Stimulated activated CD4-positive, alpha-beta T cell treated with anti-CD3 and anti-CD28 coated beads, Interleukin-2, amount 100 ng/mL, for 48 hours (primary cell): ENCODE data around the gene DCPS.
"Not testable (repeated sequence)": the region's sequence is repeated elsewhere in the genome, so short reads cannot be mapped to it uniquely, and the experiment has no call there.

Experiments
- DNase-seq, 2 donors: peaks; one replicate each; pipeline ENCODE4 v3.0.0-alpha.2; 2020

The DCPS gene

GRCh38 chr11:126362879-126363655 lies 59.2 kb downstream of the DCPS start:
- no peak for DNase-seq

- DNase-seq: no peak
Observed at GRCh38 chr11:126363706-126364248, 59.9 kb downstream of the DCPS start.

DNA sequence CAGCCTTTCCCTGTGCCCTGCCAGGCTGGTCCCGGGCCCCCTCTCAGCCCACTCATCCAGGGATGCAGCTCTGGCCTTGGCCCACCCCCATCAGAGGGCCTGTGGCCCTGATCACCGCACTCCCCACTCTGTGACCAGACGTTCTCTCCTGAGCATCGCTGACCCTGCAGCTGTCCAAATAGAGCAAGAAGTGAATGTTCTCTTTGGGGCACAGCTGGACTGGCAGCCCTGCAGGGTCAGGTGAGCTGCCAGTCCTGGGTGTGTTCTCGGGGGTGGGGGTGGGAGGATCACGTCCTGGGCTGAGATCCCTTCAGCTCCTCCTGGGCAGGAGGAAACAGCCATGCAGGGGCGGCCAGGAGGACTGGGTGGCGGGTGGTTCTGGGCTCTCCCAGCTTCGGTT lies 60.9 kb downstream of the DCPS start:
- not testable (repeated sequence) for DNase-seq

- not testable (repeated sequence) for DNase-seq
Observed at GRCh38 chr11:126365508-126365907, 61.6 kb downstream of the DCPS start.

DNA sequence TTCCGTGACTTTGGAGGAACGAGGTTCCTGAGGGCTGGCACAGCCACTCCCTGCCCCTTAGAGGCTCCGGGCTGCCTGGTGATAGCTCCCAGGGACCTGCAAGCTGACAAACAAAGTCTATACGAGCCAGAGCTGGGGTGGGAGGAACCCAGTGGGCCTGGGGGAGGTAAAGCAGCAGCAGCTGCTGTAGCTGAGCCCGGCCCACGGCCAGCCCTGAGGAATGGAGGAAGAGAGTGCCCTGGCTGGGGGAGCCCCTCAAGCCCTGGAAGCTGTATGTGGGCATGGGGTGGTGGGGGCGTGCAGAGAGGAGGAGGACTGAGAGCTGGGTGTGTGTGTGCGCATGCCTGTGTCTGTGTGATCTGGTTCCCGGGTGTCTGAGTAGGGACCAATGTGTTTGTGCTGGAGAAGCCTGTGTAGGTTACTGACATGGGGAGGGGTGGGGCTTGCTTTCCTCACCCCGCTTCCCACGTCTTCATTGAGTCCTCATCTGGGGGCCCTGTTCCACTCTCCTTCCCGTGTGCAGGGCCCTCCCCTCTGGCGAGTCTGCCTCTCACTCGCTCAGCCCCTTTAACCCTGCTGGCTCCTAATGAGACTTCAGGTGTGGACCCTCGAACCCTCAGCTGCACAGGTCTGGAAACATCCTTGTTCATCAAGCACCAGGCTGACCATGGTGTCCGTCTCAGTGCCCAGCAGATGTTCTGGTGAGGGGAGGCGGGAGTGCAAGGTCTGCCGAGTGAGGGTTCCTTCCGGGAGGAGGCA lies 62.4 kb downstream of the DCPS start:
- no peak for DNase-seq

DNA sequence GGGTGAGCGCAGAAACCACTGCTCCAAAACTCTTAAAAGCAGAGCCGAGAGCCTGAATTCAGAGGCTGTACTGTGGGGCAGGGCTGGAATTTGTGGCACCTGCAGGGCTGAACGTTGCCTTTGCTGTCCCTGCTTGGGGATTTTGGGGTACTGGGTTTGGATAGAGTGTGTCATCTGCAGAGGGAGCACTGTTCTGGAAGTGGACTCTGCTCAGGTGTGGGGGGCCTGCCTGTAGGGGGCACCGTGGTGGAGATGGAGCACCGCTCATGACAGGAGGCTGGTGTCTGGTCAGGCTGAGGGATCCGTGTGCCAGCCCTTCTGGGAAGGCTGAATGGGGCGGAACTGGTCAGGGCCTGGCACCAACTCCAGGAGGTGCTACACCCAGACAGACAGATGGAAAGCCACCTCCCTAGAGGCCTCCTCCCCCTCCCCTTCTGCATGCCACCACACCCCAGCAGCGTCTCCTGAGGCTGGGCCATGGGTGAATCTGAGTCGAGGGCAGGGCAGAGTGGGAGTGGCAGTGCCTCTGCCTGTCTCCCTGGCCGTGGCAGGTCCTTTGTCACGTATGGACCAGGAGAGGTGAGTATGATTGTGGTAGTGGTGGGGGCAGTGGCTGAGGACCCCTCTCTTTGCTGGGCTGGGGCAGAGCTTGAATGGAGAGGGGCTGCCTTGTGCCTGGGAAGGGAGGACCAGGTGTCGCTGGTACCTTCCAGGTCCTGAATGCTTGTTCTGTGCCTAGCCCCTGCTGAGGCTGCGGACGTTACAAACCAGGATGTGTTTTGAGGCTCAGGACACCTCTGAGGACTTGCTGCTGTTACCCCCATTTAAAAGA lies 63.2 kb downstream of the DCPS start:
- DNase-seq: not testable (repeated sequence)

- not testable (repeated sequence) for DNase-seq
Observed at GRCh38 chr11:126367806-126368205, 63.9 kb downstream of the DCPS start.

DNA sequence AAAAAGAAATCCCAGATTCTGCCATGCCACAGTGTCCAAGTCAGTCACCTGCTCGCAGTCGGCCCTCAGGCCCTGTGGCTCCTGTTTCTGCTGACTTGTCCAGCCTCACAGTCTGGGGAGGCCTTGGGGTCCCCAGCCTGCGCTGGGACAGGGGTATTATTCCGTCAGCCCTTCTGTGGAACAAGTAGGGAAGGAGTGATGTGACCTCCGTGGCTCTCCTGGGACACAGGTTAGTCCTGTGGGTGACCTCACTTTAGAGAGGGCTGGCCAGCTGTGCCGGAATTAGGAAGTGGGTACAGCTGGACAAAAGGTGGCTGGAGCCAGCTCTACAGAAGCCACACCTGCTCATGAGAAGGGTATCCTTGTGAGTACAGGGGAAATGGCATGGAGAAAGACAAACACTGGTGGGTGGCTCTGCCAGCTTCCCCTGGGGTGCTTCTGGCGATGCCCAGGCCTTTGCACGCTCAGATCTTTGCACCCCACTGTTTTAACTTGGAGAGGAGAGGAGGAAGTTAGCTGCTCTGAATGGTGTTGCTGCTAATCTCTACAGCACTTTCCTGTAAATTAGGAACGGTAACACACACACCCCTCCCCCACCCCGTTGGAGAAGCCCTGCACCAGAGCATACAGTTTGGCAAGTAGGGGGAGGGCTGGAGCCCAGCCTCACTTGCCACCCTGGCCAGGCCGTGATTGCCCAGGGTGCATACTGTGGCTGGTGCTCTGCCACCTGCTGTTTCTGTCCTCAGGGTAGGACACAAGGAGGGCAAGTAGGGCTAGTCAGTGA lies 64.7 kb downstream of the DCPS start:
- DNase-seq: not testable (repeated sequence)

- DNase-seq: no peak
Observed at GRCh38 chr11:126370016-126370415, 66.2 kb downstream of the DCPS start.

GRCh38 chr11:126371595-126371994 lies 67.7 kb downstream of the DCPS start:
- DNase-seq: no peak

DNA sequence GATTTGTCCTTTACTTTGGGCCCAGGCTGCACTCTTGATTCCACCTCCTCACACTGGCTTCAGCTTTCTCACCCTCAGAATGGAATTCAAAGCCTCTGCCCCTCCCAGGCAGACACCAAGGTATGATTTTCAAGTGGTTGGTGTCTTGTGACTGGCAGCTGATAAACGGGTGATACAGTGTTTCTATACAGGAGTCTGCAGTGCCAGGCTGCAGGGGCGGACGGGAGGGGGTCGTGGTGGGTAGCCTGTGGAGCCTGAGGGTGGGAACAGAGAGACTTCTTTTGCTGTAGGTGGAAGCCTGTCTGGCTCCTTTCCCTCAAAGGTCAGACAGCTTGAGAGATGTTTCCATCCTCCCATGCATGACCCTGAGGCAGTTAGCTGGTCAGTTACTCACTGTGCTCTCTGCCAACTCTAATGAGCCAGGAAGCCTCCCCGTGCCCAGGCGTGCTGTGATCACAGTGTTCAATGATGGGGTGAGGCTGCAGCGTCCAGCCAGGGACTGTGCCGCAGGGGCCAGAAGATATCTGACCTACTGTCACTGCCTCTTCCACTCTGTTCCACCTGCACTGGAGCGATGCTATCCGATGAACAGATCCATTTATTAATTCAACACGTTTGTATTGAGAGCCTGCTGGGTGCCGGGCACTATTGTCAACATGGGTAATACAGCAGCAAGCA lies 69.7 kb downstream of the DCPS start:
- not testable (repeated sequence) for DNase-seq

- DNase-seq: not testable (repeated sequence)
Observed at GRCh38 chr11:126374562-126375300, 70.9 kb downstream of the DCPS start.

DNA sequence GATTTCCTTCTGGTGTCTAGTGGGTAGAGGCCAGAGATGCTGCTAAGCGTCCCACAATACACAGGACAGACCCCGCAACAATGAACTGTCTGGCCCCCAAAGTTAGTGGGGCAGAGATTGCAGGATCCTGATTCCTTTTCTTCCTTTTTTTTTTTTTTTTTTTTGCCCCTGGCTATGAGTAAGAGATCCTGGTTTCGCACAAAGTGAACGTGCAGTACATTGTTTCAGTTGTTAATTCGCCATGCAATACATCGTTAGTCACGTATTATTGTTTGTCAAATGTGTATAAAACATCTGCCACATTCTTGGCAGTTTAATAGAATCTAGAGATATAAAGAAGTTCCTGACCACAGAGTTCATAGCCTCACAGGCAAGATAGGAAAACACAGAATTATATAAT lies 71.9 kb downstream of the DCPS start:
- no peak for DNase-seq

DNA sequence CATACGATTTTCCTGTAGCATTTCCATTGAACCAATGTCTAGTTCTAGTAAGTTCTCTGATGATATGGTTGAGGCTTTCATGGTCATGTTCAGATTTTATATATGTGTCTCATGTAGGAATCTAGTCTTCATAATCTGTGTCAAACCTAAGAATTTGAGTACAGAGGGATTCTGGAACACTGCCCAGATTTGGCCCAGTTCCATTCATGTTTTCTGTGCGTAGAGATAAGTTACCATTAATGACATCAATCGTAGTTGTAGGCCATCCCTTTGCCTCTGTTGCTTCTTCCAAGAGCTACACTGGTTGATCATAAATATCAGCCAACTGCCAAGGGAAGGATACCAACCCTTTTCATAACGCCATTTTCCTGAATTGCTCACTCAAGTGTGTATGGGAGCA lies 74.9 kb downstream of the DCPS start:
- no peak for DNase-seq

DNA sequence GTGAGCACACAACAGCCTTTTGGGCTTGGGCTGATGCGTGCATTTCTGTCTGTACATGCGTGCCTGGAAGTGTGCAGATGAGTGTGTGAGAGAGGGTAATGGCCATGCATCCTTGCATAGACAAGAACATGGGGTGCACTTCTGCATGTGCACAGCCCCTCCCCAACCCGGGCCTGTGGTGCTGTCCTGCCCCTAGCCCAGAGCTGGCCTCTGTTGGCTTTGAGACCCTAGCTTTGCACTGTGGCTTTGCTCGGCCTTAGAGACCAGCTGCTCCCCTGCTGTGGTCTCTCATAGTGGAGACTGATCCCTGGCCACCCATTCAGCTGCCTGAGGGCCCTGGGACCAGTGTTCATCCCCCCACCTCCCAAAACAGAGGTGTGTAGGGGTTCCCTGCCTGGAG lies 77.0 kb downstream of the DCPS start:
- no peak for DNase-seq

DNA sequence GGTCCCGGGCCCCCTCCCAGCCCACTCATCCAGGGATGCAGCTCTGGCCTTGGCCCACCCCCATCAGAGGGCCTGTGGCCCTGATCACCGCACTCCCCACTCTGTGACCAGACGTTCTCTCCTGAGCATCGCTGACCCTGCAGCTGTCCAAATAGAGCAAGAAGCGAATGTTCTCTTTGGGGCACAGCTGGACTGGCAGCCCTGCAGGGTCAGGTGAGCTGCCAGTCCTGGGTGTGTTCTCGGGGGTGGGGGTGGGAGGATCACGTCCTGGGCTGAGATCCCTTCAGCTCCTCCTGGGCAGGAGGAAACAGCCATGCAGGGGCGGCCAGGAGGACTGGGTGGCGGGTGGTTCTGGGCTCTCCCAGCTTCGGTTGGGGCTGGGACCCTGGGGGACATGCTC lies 78.1 kb downstream of the DCPS start:
- DNase-seq: not testable (repeated sequence)

- DNase-seq: not testable (repeated sequence)
Observed at GRCh38 chr11:126382641-126383040, 78.8 kb downstream of the DCPS start.

DNA sequence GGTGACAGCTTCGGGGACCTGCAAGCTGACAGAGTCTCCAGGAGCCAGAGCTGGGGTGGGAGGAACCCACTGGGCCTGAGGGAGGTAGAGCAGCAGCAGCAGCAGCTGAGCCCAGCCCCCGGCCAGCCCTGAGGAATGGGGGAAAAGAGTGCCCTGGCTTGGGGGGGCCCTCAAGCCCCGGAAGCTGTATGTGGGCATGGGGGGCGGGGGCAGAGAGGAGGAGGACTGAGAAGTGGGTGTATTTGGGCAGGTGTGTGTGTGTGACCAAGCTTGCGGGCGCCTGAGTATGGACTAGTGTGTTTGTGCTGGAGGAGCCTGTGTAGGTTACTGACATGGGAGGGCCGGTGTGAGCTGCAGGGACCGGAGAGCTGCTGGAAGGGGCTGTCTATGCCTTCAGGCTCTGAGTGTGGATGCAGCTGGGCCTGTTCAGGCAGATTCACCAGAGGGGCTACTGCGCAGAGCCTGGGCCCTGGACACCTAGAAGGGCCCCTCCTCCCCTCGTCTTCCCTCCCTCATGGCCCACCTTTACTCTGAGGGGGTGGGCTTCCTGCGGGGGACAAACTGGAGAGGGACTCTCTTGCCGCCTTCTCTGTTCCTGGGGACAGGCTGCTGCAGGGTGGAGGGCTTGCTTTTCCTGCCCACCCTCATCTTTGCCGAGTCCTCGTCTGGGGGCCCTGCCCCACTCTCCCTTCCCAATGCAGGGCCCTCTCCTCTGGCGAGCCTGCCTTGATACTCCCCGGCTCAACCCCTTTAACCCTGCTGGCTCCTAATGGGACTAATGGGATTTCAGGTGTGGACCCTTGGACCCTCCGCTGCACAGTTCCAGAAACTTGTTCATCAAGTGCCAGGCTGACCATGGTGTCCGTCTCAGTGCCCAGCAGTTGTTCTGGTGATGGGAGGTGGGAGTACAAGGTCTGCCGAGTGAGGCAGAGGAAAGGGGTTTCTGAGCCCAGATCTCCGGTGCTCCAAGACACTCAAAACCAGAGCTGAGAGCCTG lies 79.8 kb downstream of the DCPS start:
- no peak for DNase-seq

- no peak for DNase-seq
Observed at GRCh38 chr11:126384449-126385070, 80.7 kb downstream of the DCPS start.
